ENCODE data around the gene TERT.
"Not testable (repeated sequence)": the region's sequence is repeated elsewhere in the genome, so short reads cannot be mapped to it uniquely, and the experiment has no call there.

The TERT gene

DNA sequence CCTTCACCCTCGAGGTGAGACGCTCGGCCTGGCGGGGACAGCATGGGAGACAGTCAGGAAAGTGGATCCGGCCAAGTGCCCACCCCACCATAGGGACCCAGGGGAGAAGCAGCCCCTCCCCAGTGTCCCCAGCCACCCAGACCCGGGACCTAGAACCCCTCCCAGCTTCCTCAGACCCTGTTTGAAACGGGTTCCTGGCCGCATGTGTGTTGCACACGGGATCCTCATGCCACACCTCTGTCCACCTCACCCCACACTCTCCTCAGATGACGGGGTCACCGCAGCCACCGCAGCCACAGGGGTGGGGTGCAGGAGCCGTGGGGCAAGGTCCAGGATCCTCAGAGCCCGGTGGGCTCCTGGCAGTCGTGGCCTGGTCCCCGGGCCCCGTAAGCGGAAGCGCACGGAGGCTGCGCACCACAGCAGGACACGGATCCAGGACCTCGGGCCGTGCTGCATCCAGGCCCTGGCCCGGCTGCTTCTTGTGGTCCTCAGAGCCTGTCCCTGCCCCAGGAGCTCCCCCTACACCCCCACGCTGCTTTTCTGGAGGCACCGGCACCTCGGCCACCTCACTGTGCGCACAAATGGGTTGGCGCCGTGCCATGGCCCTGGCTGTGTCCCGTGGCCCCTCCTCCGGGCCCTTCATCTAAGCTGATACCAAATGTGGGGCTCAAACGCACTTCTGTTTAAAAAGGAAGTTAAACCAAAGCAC, 15.3 kb downstream of the TERT start:
- no peak overlapping the region for H3K4me3 ChIP-seq (ENCODE audit: control insufficient read depth, low read depth, low read length)
- TF ChIP-seq, protein P1, sequence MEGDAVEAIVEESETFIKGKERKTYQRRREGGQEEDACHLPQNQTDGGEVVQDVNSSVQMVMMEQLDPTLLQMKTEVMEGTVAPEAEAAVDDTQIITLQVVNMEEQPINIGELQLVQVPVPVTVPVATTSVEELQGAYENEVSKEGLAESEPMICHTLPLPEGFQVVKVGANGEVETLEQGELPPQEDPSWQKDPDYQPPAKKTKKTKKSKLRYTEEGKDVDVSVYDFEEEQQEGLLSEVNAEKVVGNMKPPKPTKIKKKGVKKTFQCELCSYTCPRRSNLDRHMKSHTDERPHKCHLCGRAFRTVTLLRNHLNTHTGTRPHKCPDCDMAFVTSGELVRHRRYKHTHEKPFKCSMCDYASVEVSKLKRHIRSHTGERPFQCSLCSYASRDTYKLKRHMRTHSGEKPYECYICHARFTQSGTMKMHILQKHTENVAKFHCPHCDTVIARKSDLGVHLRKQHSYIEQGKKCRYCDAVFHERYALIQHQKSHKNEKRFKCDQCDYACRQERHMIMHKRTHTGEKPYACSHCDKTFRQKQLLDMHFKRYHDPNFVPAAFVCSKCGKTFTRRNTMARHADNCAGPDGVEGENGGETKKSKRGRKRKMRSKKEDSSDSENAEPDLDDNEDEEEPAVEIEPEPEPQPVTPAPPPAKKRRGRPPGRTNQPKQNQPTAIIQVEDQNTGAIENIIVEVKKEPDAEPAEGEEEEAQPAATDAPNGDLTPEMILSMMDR (IDR thresholded peaks at IDR 0.05; ENCODE audit: control insufficient read depth, insufficient read depth, low read depth, low read length, missing control alignments), result no peak
- no peak for DNase-seq (ENCODE audit: low read depth)

DNA sequence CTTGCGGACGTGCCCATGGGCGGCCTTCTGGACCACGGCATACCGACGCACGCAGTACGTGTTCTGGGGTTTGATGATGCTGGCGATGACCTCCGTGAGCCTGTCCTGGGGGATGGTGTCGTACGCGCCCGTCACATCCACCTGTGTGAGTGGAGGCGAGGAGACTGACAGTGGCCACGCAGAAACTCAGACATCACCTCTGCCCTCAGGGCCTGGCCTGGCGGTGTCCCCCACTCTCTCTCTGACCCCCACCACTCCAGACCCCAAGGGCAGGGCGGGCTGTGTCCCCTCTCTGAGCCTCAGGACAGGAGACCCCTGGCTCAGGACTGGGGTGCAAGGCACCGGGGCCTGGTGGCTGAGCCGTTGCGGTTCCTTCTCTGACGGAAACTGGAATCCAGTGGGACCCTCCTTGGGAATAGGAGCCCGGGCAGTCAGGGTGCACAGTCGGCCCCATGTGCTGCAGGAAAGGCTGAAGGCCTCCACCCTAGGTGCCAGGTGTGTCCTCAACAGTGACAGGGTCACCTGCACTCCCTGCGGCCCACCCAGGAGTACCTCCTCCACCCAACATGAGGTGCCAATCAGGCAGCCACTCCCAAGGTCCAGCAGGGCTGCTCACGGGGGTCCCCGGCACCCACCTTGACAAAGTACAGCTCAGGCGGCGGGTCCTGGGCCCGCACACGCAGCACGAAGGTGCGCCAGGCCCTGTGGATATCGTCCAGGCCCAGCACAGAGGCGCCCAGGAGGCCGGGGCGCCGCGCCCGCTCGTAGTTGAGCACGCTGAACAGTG, 16.0 kb downstream of the TERT start:
- no peak for DNase-seq (ENCODE audit: low read depth)
- H3K4me3 ChIP-seq (ENCODE audit: control insufficient read depth, low read depth, low read length), result no peak overlapping the region
- TF ChIP-seq, protein P1 (IDR thresholded peaks at IDR 0.05; ENCODE audit: control insufficient read depth, insufficient read depth, low read depth, low read length, missing control alignments), result no peak

DNA sequence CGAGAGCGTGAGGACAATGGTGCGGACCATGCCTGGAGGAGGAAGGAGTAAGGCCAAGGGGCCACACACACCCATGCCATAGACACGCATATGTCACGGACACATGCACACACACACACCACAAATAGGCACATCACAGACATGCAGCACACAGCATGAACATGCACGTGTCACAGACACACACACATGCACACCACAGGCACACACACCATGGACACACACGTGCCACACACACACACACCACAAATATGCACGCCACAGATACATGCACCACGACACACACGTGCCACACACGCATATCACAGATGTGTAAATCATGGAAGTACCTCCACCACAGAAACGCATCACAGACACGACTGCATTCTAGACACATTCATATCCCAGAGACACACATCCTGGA, 16.7 kb downstream of the TERT start:
- TF ChIP-seq, protein P1 (IDR thresholded peaks at IDR 0.05; ENCODE audit: control insufficient read depth, insufficient read depth, low read depth, low read length, missing control alignments), result no peak
- DNase-seq (ENCODE audit: low read depth), result no peak
- no peak overlapping the region for H3K4me3 ChIP-seq (ENCODE audit: control insufficient read depth, low read depth, low read length)

DNA sequence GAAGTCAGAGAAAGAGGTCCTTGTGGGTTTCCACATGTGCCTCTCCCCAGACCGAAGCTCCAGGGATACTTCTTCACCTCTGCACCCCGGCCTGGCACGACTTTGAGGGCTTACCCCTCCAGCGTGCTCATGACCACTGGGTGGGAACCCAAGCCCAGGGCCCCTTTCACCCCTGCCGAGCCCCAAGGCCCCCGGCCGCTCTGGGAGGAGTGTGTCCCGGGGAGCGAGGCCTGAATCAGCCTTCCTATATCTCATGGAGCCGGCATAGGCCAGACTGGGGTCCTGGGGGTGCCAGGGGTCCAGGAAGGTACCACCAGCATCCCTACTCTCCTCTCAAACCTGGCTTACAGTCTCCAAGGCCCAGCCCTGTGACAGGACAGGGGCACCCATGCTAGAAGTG, 17.1 kb downstream of the TERT start:
- H3K4me3 ChIP-seq (ENCODE audit: control insufficient read depth, low read depth, low read length), result no peak overlapping the region
- TF ChIP-seq, protein P1 (IDR thresholded peaks at IDR 0.05; ENCODE audit: control insufficient read depth, insufficient read depth, low read depth, low read length, missing control alignments), result no peak
- no peak for DNase-seq (ENCODE audit: low read depth)

DNA sequence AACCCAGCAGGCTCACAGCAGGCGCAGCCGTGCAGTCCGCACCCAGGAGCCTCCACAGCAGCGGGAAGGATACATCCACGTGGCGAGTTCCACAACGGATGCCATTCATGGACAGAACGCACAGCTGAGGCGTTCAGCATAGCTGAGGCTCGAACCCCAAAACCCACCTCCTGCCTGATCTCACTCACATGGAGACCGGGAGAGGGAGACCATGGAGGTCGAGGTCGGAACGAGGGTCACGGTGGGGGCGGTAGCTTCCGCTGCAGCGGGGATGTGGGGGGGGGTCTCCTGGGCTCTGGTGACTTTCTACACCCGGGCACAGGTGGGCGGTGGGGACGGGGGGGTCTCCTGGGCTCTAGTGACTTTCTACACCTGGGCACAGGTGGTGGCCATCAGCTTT, 17.5 kb downstream of the TERT start:
- TF ChIP-seq, protein P1 (IDR thresholded peaks at IDR 0.05; ENCODE audit: control insufficient read depth, insufficient read depth, low read depth, low read length, missing control alignments), result no peak
- no peak overlapping the region for H3K4me3 ChIP-seq (ENCODE audit: control insufficient read depth, low read depth, low read length)
- DNase-seq (ENCODE audit: low read depth), result no peak

DNA sequence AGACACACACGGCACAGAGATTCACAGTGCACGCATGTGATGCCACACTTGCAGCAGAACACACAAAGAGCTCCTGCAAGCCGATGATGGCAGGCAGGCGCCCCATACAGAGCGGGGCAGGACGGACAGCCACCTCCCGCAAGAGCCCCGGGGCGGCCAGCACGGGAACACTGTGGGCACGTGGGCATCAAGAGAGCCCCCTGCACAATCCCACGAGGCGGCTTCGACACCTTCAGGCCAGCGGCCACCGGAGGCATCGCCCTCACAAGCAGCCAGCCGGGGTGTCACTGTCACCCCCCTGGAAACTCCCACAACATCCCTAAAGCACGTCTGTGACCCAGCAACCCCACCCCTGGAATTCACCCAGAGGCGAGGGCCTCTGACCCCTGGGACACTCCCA, 17.9 kb downstream of the TERT start:
- DNase-seq (ENCODE audit: low read depth), result no peak
- TF ChIP-seq, protein P1 (IDR thresholded peaks at IDR 0.05; ENCODE audit: control insufficient read depth, insufficient read depth, low read depth, low read length, missing control alignments), result no peak
- H3K4me3 ChIP-seq (ENCODE audit: control insufficient read depth, low read depth, low read length), result no peak overlapping the region

DNA sequence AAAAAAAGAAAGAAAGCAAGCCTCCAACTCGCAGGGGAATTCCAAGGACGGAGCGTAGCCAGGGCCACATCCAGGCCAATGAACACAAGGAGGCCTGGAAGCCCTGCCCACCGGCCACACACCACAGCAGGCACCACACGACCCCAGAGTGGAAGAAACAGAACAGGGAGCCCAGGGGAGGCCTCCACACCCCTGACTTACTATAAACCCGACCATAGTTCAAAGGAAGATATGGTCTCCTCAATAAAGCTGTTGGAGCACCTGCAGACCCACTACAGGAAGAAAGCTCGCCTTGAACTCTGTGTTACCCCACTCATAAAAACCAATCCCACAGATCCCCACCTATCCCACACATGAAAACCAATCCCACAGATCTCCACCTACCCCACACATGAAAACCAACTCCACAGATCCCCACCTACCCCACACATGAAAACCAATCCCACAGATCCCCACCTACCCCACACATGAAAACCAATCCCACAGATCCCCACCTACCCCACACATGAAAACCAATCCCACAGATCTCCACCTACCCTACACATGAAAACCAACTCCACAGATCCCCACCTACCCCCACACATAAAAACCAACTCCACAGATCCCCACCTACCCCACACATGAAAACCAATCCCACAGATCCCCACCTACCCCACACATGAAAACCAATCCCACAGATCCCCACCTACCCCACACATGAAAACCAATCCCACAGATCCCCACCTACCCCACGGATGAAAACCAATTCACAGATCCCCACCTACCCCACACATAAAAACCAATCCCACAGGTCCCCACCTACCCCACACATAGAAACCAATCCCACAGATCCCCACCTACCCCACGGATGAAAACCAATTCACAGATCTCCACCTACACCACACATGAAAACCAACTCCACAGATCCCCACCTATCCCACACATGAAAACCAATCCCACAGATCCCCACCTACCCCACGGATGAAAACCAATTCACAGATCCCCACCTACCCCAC, 19.2 kb downstream of the TERT start:
- H3K4me3 ChIP-seq (ENCODE audit: control insufficient read depth, low read depth, low read length); DNase-seq (ENCODE audit: low read depth): not testable (repeated sequence)

All from AG09309 (cell line).